SHP77 (cell line): ENCODE measurements around the gene ACSL4.

Source experiments
- DNase-seq, 2 experiments: peaks; one replicate each; lab custom pipeline; 2025; lab: John Stamatoyannopoulos, UW

Gene ACSL4

GRCh38 chrX:109596015-109596414, 137.0 kb downstream of the ACSL4 start:
- DNase-seq, result no peak
